DMS114 treated with DMSO at 0.1 percent for 48 hours (cell line): ENCODE data around the gene PPP1R3G.

Experiments used
- DNase-seq: peaks from one replicate; lab custom pipeline; 2025; ENCODE audit not compliant: unreplicated experiment; lab: John Stamatoyannopoulos, UW

The PPP1R3G gene

GRCh38 chr6:5093231-5094015 lies 8.3 kb downstream of the PPP1R3G start:
- DNase-seq = no peak

DNA sequence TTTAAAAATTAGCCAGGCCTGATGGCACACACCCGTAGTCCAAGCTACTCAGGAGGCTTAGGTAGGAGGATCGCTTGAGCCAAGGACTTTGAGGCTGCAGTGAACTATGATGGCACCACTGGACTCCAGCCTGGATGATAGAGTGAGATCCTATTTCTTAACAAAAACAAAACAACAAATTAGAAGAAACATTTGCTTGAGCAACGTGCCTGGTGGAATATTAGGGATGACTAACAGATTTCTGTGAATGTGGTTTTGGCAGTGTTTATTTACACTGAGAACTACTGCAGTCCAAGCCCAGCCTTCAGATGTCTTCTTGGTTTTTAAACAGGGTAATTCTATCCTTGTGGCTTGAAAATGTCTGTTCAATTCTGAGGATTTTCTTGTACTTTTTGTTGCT lies 9.2 kb downstream of the PPP1R3G start:
- no peak for DNase-seq

- DNase-seq = no peak
Measured at GRCh38 chr6:5095236-5095635, 10.1 kb downstream of the PPP1R3G start.

DNA sequence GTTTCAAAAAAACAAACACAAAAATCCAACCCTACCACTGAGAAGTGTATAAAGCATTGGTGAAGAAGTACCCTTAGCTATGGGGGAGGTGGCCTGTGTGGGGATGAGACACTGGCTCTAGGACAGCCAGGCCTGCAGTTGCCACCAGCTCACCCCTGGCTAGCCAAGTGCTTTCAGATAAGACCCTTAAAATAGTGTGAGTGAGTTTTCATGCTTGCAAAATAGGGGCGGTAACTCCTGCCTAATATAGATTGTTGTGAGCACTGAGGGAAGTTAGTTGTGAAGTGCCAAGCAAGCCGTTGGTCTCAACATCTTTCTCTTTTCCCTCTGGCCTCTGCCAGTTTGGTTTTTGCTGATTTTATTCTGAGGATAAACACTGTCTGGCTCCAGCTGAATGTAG lies 11.3 kb downstream of the PPP1R3G start:
- DNase-seq = no peak

DNA sequence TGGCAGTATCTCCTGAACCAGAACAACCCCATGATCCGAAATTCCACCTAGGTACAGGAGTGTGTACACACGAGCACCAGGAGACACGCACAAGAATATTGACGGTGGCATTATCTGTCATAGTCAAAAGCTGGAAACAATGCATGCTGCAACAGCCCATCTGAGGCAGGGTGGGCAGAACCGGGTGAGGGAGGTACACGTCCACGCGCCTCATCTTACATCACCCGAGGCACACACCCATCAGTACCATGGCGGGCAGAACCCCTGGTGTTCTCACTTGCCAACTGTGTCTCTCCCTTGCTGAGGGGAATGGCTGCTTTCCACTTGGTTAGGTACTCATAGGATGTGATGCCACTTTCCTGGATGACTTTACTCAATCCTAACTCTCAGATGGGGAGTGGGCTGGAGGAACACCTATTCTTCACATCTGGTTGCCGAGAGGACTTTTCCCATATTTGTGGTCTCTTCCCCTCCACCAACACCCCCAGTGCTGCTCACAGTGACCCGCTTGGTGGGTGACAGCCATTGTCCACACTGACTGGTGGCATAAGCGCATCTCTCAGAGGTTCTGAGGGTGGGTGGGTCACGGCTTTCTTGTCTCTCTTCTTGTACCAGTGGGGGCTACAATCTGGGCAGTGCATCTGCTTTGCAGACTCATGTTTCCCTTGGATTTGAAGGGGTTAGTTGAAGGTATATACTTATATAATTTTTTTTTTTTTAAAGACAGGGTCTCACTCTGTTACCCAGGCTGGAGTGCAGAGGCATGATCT lies 13.5 kb downstream of the PPP1R3G start:
- no peak for DNase-seq

- no peak for DNase-seq
Measured at GRCh38 chr6:5099537-5099936, 14.4 kb downstream of the PPP1R3G start.

DNA sequence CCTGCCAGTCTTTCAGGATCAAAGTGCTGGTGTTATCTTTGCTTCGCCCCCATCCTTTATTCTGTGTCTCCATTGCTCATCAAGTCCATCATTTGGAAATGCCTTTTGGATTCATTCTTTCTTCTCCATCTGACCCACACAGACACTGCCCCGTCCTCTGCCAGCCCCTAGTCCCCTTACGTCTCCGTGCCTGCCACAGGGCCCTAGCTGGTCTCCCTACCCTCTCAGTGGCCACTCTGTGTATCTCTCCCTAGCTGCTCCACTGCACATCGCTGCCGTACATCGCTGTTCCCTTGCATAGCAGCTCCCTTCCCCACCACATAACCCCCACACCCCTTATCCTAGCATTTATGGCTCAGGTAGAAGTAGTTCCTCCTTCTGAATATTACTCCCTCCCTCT lies 15.7 kb downstream of the PPP1R3G start:
- no peak for DNase-seq

DNA sequence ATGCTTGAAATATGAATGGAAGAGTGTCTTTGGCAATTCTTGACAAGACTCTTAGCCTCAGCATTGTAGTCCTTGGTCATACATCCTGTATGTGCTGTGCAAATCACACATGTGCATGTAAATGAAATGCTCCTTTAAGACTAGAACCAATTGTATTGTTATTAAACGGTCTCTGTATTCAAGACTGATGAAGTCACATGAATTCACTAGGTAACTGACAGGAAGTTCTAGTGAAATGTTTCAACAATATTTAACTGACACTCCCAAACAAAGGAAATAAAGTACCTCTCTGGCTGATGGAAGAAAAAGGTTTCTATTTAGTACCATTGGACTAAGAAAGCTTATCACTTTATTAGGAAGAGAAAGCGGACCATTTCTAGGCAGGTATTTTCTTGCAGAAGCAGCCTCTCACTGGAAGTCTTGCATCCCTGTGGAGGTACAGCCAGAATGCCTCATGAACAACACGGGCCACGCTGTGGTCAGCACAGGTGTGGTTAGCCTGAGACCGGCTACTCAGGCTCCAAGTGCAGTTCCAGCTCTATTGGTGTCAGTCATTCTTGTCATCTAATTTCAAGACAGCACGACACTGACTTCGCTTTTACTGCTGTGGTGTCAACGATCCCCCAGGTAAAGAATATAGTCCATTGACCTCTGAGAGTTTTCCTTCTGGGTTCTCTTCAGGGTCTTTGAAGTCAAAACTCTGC lies 17.3 kb downstream of the PPP1R3G start:
- DNase-seq = no peak

GRCh38 chr6:5103250-5103649 lies 18.1 kb downstream of the PPP1R3G start:
- DNase-seq = no peak

DNA sequence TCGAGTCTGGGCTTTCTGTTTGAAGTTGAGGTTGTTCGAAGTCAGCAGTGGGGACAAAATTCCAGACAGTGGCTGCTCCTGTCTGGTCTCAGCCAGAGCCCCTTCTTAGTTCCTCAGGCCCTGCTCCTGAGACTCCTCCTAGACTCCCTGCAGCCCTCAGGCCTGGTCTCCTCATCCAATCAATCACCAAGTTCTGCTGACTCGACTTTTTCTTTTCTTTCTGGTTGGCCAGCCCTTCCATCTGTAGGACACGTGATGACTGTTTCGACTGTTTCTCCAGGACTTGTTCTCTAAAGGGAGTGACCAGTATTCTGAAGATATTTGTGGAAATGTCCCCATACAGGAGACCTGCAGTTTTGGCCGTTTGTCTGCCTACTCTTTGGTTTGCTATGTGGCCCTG lies 19.5 kb downstream of the PPP1R3G start:
- DNase-seq = no peak

- no peak for DNase-seq
Measured at GRCh38 chr6:5105146-5105545, 20.0 kb downstream of the PPP1R3G start.

- no peak for DNase-seq
Measured at GRCh38 chr6:5107341-5107740, 22.2 kb downstream of the PPP1R3G start.

DNA sequence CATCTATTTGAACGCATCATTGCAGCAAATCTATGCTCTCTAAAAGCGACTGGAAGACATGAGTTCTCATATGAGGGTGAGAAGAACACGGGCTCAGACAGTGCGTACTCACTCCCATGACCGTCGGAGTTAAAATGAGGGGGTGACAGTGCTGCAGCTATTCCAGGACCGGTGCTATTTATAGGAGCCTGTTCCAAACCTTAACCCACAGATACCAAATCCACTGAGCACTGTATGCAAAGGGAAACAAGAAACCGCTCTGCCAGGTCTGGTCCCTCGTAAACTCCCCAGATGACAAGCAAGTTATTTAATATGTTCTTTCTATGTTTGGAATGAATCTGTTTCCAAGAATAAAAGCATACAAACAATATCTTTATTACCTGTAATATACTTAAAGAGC lies 22.9 kb downstream of the PPP1R3G start:
- DNase-seq = no peak

DNA sequence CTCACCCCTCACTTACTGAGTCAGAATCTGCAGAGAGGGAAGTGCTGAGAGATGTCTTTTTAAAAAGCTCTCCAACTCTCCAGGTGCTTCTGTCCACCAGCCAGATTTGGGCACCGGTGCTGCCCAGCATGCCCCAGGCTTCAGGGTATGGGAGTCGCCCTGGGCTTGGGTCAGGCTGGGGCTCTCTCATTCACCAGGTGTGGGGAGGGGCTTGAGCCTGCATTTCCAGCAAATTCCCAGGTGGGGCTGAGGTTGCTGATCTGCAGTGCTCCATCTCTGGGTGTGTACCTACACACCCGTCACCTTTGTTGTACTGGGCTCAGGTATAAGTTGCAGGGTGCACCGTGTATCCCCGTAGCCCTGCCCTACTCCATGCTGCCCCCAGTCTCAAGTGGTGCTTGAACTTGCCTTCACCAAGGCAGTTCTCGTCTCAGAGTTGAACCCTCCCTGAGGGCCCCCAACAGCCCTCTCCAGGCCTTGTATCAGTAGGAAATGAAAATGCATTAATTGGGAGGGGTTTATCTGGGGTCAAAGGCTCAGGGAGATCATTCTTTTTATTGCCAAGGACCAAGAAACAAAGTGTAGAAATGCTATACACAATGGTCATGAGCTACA lies 23.5 kb downstream of the PPP1R3G start:
- no peak for DNase-seq

GRCh38 chr6:5109436-5109835 lies 24.3 kb downstream of the PPP1R3G start:
- DNase-seq = no peak

DNA sequence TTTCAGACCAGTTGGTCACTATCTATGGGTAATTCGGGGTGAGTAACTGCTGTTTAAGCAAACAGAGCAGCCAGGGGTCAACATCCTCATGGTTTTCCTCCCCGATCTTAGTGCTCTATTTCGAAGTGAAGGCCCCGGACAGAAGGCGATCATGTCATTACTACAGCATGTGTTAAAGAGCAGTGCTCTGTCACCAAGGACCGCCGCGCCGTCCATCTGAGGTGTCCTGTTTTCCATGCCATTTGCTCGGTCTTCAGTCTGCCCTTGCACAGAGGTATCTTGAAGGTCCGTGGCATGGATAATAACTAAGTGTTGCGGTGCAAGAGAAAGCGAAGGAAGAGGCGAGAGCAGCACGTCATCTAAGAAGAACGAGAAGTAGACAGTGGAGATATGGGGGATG lies 25.1 kb downstream of the PPP1R3G start:
- DNase-seq = no peak

DNA sequence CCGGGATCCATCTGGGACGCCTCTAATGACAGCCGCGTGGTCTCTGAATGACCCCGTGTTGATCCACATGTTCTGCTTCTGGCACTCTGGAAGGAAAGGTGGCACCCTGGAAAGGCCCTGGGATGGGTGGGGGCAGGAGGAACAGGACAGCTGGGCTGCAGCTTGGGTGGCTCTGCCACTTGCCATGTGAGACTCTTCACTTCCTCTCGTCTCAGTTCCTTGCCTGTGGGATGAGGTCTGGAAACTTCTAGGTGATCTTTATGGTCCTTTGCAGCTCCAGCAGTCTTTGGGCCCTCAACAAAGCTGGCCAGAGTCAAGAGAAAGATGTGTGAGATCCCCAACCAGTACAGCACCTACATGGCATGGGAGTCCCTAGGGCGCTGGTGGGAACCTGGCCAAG lies 26.5 kb downstream of the PPP1R3G start:
- no peak for DNase-seq

- no peak for DNase-seq
Measured at GRCh38 chr6:5112066-5112799, 27.1 kb downstream of the PPP1R3G start.

- DNase-seq = no peak
Measured at GRCh38 chr6:5113096-5113495, 28.0 kb downstream of the PPP1R3G start.

DNA sequence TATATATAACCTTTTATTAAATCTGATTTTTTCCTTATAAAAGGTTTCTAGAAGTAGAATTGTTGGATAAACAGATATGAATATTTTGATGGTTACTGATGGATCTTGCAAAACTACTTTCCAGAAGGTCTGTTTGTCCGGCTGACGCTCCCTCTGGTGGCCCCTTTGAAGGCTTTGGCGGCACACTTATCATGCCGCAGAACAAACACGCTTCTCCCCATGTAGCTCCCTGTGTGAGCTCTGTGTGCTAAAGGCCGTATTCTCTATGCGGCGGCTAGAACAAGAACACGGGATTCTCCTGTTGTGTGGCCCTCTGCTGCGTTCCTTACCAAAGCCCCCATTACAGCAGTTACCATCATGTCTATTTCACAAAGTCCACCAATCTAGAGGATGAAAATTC lies 30.0 kb downstream of the PPP1R3G start:
- DNase-seq = no peak
